Islet of Langerhans (tissue), 1 donor: ENCODE measurements around the gene SLC26A9.

Source experiments
- FAIRE-seq: peaks from one replicate; lab custom pipeline; 2011; peaks lifted over from hg19 to GRCh38; lab: Jason Lieb, UNC

SLC26A9 gene, protein sequence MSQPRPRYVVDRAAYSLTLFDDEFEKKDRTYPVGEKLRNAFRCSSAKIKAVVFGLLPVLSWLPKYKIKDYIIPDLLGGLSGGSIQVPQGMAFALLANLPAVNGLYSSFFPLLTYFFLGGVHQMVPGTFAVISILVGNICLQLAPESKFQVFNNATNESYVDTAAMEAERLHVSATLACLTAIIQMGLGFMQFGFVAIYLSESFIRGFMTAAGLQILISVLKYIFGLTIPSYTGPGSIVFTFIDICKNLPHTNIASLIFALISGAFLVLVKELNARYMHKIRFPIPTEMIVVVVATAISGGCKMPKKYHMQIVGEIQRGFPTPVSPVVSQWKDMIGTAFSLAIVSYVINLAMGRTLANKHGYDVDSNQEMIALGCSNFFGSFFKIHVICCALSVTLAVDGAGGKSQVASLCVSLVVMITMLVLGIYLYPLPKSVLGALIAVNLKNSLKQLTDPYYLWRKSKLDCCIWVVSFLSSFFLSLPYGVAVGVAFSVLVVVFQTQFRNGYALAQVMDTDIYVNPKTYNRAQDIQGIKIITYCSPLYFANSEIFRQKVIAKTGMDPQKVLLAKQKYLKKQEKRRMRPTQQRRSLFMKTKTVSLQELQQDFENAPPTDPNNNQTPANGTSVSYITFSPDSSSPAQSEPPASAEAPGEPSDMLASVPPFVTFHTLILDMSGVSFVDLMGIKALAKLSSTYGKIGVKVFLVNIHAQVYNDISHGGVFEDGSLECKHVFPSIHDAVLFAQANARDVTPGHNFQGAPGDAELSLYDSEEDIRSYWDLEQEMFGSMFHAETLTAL

DNA sequence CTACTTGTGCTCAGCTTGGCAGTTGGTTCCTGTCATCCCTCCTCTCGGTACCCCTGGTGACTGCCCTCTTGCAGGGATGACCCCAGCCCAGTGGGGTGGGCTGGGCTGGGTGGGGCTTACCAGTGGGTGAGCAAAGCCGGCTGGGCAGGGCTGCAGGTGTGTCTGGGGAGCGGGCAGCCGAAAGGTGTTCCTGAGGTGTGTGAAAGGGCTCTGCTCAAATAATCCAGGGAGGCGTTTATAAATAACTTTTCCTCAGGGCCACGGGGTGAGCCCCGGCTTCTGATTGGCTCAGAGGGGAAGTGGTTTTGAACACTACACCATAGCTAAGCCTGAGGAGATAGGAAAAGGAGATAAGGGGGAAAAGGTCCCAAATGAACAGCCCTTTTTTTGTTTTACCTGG is at the start of gene SLC26A9:
Gene SLC26A9 (minus strand): TSS at position 212 of the 400 bp plus-strand sequence. CDS start 7,636 bp downstream, outside the sequence.
- no peak for FAIRE-seq

DNA sequence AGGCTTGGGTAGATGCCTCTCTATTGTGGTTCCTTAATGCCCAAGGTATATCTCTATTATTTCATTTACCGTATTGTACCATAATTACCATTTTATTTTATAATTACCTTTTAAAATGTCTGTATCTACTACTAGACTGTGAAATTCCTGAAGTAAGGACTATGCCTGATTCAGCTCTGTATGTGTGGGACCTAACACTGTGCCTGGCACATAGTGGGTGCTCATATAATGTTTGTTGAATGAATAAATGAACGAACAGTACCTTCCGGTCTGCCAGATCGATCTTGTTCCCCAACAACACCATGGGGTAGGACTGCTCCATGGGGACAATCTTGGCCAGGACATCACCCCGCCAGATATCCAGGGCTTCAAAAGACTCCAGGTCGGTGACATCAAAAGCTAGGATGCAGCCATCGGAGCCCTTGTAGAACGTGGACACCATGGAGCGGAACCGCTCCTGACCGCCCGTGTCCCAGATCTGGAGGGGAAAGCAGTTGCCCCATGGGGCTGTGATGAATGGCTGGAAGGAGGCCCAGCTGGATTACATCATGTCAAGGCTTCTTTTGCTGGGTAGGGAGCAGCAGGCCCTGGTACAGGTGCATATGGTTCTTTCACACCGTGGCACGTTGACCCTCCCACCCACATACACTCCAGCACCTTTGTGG is 49.1 kb upstream of the SLC26A9 start:
- FAIRE-seq: no peak

DNA sequence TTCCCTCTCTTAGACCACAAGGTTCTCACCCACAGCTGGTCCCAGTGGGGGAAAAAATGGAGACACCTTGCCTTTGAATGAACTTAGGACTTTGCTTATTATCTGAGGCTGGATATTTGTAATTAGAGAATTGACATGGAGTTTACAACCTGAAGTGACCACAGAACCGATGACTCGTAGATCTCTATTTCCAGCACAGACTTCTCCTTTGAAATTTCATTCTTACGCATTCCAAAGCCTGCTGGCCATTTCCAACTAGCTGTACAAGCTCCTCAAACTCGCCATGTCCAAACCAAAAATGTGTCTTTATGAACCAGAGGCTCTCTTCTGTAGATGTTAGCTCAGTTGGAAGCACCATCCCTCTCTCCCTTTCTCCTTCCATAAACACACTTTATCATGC is 48.0 kb upstream of the SLC26A9 start:
- FAIRE-seq: no peak

DNA sequence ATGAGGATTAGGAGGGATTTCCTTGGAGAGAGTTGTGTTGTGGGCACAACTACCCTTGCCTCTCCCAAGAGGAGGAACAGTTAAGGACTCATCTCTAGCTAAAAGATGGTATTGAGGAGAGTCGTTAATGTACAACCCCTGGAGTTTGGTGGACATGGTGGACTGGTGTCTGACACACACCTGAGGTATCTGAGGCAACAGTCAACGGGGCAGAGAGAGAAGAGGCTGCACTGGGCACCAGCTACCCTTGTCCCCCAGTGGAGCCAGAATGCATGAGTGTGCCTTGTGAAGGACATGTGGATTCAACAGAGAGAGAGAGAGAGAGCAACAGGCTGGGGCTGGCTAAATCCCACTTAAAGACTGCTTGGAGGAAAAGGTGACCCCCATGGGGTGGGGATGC is 47.0 kb upstream of the SLC26A9 start:
- no peak for FAIRE-seq

DNA sequence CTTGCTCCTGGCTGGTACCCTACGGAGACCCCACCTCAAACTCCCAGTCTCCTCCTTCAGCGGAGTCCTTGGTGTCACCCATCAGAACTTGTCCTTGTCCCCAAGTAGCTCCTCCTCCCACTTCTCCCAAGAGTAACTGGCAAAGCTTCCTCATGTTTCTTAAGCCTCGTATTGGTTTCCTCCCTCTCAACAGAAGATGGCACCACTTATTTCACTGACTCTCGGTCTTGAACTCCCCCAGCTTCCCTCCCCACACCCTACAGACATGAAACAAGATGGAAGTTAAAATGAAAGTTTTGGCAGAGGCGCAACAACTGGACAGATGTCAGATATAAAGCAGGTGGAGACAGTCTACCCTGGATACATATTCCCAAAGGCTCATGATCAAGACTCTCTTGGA is 46.5 kb upstream of the SLC26A9 start:
- no peak for FAIRE-seq

DNA sequence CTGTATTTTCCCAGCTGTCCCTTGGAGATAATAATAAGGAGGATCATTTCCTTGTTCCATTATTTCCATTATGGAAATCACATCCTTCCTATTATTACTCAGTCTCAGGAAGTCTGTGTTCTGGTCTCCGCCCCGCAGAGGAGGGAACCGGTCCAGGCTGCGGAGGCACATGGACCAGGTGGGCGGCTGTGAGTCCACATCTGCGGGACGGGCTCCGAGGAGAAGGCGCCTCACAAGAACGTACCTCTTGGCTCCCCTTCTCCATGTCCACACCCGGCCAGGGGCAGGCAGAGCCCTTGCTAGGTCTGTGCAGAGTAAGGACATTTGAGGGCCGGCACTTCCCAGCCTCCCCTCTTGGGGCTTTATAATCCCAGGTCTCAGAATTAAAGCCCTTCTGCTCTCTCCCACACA is 45.3 kb upstream of the SLC26A9 start:
- FAIRE-seq: no peak

DNA sequence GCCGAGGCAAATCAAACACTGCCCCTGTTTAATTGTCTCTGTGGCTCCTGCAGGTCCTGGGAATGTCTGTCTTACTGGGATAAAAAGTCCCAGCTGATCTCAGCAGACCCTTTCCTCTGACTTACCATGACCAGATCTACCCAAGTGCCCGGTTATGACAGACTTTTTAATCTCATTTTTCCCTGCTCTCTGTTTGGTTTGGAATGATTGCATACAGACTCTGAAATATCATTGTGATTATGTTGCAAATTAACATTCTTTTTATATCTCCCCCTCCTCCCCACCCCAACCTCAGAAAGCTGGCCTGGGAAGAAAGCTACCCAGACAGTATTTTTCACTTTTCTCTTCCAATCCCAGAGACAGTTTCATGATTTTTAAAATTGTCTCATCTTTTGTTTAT is 43.6 kb upstream of the SLC26A9 start:
- FAIRE-seq: no peak

DNA sequence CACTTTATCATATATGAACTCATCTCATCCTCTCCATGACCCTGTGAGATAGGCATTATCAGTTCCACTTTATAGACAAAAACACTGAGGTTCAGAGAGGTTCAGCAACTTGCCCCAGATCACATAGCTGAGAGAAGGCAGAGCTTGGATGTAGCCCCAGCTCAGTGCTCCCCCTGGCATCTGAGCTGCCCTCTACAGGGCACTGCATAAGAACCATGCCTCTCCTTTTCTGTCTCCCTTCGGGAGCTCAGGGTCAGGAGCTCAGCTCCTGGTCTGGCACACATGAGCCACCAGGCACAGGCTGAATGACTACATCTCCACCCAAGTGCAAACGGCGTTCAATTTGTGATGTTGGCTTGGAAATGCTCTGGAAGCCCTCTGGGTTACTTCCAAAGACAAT is 43.0 kb upstream of the SLC26A9 start:
- FAIRE-seq: no peak

DNA sequence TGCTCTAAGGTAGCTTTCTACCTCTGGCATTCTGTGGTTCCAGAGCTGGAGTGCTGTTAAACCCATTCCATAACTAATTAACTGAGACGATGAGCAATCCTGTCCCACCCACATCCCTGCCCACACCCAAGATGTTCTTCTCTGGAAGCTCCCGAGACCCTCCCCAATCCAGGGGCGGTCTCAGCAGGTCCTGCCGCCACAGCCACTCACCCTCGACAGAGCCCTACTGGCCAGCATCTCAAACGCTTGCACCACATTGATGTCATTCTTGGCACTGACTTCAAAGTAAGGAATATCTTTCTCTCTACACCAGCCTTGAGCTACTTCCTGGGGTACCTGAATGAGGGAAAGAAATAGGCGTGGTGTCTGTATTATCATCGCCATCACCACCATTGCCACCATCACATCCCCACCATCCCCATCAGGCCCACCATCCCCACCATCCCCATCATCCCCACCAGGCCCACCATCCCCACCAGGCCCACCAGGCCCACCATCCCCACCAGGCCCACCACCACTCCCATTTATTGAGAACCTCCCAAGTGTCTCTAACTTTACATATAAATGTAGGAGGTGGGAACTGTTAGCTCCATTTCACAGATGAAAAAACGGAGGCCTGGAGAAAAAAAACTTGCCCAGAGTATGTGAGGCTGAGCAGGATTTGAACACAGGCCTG is 42.2 kb upstream of the SLC26A9 start:
- FAIRE-seq: no peak

DNA sequence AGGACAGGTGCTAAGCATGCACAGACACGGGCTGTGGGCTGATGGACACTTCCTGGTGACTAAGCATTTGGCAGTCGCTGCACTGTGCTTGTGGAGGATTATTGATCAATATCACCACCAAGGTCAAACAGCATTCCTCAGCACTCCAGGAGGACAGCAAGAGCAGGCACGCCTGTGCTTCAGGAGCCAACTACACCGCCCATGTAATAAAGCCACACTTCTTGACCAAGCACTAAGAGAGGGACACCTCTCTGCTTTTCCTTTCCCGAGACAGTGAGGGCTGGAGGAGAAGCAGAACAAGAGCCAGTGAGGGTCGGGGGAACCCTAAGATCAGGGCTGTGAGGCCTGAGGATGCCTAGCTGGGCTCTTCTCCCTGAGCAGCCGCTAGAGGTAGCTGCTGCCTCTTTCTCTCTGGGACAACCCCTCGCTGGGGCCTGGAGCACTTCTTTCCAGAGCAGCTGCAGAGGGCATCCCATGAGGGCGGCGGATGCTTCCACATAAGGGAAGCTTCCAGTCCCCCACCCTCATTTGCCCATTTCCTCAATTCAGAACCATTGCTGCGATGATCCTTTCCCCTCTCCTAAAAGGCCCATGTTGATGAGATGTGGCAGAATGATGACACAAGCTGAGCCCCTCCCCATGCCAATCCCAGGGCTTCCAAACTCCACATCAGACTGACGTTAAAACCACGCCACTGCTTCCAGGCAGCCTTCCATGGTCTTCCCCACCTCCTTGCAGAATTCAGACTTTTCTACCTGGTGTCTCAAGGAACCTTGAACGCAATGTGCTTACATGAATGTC is 40.9 kb upstream of the SLC26A9 start:
- FAIRE-seq: no peak

DNA sequence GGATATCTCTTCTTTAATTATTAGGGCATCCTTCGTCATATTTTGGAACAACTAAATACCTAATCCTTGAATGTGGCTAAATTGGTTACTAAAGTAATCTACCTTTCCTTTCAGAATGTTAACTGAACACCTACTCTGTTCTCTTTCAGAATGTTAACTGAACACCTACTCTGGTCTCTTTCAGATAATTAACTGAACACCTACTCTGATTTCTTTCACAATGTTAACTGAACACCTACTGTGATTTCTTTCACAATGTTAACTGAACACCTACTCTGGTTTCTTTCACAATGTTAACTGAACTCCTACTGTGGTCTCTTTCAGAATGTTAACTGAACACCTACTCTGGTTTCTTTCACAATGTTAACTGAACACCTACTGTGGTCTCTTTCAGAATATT is 38.0 kb upstream of the SLC26A9 start:
- FAIRE-seq: no peak

DNA sequence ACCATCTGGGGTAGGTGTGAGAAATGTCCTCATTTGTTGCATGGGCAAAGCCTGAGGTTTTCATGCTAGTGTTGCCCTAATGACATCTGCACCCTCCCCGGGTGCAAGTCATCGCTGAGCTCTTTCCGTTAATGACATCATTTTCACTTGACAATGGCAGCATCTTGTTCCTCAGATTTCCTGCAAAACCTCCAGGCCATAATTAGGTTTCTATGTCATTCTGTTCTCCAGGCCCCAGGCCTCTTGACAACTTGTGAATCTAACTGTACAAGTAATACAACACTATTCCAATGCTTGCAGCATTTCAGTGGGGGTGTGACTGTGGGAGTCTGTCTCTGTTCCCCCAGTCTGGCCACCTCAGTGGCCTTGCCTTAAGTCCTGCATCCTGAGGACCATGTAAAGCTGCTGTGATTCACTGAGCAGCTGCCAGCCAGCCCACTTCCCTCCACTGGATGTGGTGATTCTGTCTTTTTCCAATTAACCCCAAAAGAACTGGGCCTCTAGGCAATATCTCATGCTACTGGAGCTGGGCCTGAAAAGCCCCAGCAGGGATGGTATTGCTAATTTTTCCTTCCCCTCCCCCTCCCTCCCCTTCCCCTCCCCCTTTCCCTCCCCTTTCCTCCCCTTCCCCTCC is 37.1 kb upstream of the SLC26A9 start:
- no peak for FAIRE-seq

DNA sequence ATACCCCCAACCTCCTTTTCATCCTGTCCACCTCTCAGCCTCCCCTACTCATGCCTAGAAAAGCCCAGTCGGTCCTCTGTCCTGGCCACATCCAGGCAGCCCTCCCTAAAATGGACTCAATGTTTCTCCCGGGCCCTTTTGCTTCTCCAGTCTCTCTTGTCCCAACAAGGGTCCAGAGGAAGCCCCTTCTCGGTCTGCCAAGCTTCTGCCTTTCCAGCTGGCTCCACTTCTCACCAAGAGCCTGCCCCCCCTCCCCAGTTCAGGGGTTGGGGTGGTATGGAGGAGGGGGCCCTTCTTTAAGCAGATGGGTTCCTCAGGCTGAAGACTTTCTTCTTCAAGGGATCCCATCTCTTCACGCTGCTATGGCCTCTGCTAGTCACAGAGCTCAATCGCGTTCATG is 36.0 kb upstream of the SLC26A9 start:
- no peak for FAIRE-seq

DNA sequence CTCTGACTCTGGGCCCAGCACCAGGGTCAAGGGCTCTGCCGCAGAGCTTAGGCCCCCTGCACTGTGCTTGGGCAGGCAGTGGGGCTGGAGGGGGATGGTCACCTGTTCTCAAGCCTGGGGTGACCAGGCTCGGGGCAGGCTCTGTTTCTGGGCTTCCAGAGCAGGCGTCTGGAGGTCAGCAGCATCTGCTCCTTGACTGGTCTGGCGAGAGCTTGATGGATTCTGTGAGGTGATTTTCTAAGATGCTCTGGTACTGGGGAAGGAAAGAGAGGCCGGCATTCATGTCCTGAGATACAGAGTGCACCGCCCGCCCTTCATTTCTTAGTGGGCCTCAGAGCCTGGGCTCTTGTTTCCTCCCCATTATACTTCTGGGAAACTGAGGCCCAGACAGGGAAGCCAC is 35.4 kb upstream of the SLC26A9 start:
- FAIRE-seq: no peak

DNA sequence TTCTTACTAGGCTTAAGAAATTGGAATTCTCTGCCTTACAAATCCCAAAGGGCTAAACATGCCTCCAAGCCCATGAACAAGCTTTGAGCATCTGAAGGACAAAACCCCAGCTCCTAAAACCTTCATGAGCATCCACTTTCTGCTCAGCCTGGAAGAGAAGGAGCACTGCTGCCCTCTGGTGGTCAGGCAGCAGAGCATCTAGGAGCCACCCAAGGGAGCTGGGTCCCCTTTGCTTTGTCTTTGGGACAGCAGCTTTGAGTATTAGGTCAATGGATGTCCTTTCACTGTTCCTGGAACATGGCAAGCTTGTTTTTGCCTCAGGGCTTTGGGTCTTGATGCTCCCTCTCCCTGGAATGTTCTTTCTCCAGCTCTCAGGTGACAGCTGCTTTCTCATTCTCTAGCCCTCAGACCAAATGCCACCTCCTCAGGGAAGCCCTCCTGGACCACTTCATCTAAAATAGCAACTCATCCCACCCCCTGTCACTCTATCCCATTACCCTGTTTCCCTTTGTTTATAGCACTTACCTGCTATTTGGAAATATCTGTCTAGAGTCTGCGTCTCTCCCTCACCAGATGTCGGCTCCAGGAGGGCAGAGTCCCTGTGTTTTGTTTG is 34.3 kb upstream of the SLC26A9 start:
- no peak for FAIRE-seq

DNA sequence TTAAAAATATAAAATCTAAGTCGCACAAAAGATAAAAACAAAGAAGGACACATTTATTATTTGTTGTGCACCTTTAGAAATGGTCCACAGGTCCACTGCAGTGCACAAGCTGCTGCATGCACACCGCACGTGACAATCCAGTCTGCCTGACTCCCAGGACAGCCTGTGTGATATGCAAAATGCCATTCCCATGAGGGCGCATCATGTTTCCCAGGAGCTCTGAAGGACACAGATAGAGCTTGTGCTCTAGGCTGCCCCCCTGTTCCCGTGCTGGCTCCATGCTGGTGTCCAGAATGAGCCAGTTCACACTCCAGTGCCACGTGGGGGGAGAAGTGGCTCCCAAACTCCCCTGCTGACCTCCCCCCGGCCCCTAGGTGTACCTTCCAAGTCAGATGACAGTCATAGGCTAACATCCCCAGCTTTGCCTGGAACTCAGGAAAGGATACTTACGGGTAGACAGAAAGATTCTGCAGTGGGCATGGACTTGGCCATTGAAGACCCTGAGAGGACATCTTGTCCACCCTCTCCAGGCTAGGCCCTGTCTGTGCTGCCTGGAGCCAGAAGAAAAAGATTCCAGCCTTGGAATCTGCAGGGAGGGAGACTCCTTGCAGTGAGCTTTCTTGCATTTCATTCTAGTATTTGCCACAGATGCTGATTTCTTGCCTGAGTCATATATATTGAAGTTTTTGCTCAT is 33.6 kb upstream of the SLC26A9 start:
- FAIRE-seq: no peak

DNA sequence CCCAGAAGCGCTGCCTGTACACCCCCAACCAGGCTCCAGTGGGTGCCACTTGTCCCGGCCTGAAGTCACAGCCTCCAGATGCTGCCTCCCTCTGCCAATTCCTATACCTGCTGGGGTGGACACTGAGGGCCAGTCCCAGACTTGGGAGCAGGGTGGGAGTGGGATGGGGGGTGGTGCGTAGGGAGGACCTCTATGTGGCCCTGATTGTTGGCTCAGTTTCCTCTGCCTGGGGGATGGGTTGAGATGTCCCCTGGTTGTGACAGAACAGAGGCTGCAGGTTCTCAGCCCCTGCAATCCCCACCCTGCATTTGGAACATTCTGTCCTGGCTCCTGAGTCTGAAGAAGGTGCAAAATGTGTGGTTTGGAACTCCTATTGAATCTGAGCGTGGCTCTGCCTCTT is 32.8 kb upstream of the SLC26A9 start:
- no peak for FAIRE-seq

DNA sequence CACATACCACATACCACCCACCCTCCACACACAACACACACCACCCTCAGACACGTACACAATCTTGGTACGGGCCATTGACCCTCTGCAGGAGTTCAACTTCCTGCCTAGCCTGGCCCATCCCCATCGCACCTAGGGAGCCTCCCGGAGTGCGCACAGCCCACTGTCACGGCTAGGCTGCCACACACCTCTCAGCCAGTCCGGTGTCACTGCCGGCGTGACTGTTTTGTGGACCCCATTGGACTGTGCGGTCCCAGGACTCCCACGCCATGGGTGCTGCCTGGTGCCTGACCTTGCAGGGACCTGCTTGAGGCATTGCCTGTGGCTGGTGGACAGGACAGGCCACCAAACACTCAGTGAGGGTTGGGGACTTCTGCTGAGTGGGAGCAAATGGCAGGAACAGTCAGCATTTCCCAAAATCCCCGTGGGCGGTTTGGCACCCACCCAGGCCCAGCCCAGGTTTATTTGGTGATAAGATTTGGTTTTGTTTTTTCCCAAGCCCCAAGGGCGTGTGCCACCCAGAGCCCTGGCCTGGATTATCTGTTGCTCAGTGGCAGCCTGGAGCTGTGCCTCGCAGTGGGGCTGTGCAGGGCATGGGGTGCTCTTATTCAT is 32.2 kb upstream of the SLC26A9 start:
- no peak for FAIRE-seq

DNA sequence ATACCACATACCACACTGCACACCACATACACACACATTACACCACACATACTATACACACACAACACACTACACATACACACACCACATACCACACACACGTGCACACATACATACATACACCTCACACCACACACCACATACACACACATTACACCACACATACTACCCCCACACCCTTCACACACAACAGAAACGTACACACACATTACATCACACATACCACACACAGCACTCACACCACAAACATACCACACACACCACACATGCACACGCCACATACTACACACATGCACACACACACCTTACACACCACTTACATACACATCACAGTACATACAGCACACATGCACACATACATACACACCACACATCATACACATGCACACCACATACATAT is 31.5 kb upstream of the SLC26A9 start:
- FAIRE-seq: no peak
